Mesodermal cell (in vitro differentiated cells): ENCODE results near the gene ACSL5.
A peak's percentile ranks its signal among the peaks of the same experiment; 100 is the strongest.

Experiments
- H3K27ac ChIP-seq: 2 replicates; pipeline ENCODE4 v1.7.0; 2013; ENCODE audit warnings: mild to moderate bottlenecking, low read depth, low read length, moderate library complexity; ENCODE audit not compliant: severe bottlenecking
- H3K36me3 ChIP-seq: 2 replicates; pipeline ENCODE4 v1.7.1; 2013; ENCODE audit warnings: mild to moderate bottlenecking, low read length, moderate library complexity; ENCODE audit not compliant: control insufficient read depth, insufficient read depth
- H3K4me1 ChIP-seq: one replicate; pipeline ENCODE4 v1.7.1; 2013; ENCODE audit warnings: mild to moderate bottlenecking, low read length; ENCODE audit not compliant: insufficient read depth, control insufficient read depth, poor library complexity, severe bottlenecking
- H3K4me3 ChIP-seq: 2 replicates; pipeline ENCODE4 v1.7.0; 2013; ENCODE audit warnings: low read length, control low read depth, mild to moderate bottlenecking; ENCODE audit not compliant: insufficient read depth, poor library complexity, severe bottlenecking; ENCODE audit errors: extremely low read depth
- H3K9me3 ChIP-seq: 2 replicates; pipeline ENCODE4 v1.7.1; 2013; ENCODE audit warnings: mild to moderate bottlenecking, low read length, moderate library complexity; ENCODE audit not compliant: control insufficient read depth
- WGBS, 2 experiments: methylation state at CpG; one replicate each; pipeline ENCODE4 v1.1.5; 2013; ENCODE audit warnings: missing lambda C conversion rate in 2 of 2; ENCODE audit not compliant: insufficient coverage in 2 of 2; 5-methylcytosine and 5-hydroxymethylcytosine counted together

Gene ACSL5

DNA sequence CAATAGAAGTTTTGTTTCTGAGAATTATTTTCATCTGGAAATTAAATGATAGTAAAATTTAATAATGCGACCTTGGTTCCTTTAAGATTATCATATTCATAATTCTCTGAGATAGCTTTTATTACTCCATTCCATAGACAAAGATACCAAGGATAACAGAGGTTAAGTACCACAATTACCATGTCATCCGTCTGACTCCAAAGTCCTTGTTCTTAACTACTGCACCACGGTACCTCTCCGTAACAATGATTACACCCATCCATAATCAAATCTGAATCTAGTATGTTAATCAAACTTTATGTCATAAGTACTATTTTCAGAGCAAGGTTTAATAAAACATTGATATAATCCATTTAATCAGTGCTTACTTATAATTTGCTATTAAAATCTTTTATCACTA is 64.4 kb downstream of the ACSL5 start:
- WGBS, 2 experiments = 100% methylated on average over 1 of the region's 4 CpGs
- no peaks in the 10 kb centered on the region for H3K4me1 ChIP-seq
- H3K36me3 ChIP-seq = peaks cover 69% of the 10 kb centered on the region
- no peak overlapping the region for H3K27ac ChIP-seq
- H3K9me3 ChIP-seq = no peaks in the 10 kb centered on the region
- no peak overlapping the region for H3K4me3 ChIP-seq

DNA sequence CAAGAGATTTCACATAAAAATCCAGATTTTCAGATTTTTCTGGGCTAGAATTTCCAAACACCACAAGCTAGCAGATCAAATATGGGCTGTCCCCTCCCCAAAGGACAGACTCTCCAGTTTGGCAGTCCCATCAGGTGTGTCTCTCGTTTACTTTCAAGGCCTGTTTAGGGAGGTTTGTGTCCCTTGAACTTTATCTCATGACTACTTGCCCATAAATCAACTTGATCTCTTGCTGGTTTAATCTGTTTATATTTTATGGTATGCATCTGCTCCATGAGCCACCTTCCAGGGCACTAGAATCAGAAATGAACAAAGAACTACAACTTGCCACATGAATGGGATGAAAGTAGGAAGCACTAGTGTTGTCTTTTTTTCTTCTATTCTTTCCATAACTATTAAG is 67.6 kb downstream of the ACSL5 start:
- WGBS, 2 experiments = 80% methylated on average over 1 of the region's 1 CpG; no CpG with 5 or more reads in 1 of the 2 experiments
- Histone ChIP-seq H3K4me3 (no peak overlapping the region), H3K27ac (no peak overlapping the region), H3K4me1 (peaks cover 4% of the 10 kb centered on the region), H3K9me3 (no peaks in the 10 kb centered on the region), H3K36me3 (peaks cover 75% of the 10 kb centered on the region)

DNA sequence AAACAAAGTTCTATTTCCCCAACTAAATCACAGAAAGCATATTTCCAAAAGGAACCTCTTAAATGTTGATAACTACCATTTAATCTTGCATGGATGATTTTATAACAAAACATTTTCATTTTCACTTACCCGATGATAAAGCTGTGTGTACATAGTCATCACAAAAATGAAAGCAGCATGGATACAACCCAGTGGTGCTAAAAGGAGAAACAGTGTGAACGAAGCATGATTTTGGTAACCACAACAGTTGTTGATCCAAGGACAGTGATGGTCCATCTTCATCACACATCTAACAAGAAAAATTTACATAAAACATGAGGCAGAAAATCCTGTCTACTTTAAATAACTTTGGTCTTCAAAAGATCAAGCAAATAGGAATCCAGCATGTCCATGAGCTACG is 68.1 kb downstream of the ACSL5 start:
- Histone ChIP-seq H3K9me3 (no peaks in the 10 kb centered on the region), H3K36me3 (peaks cover 69% of the 10 kb centered on the region), H3K4me3 (no peak overlapping the region), H3K27ac (no peak overlapping the region), H3K4me1 (peaks cover 4% of the 10 kb centered on the region)
- WGBS, 2 experiments = 80% methylated on average over 1 of the region's 3 CpGs

DNA sequence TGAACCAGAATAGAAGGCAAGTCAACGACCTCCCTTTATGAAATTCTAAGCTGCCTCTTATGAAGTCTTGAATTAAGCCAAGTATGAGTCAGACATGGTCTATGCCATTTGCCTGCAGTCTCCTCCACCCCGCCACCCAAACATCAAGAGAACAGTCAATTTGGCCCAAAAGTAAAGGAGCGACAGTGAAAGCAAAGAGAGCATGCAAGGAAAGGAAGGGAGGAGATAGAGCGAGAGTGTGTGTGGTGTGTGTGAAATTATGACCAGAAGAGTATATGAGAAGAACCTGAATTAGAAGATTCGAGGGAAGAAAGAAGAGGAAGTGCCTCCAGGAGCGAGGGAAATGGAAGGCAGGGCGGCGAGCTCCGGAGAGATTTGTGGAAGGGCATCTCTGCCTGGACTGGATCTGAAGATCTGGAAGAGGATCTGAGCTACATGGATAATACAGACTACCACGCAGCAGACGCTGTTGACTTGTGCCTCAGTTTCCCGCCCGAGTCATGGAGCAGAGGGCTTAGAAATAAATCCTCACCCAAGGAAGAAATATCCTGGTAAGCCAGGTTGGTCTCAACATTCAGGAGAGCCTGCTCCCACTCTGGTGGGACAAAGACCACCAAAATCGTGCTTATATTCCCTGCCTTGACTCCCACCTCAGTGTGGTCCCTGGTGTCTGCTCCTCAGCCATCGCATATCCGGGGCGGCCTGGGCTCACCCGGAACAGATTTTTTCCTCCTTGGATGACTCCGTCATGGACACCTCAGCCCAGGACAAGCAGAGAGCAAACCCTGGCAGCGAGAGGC is 72.3 kb downstream of the ACSL5 start:
- peak overlapping the region; percentile 87 for H3K4me3 ChIP-seq
- WGBS, 2 experiments = 2 to 3% methylated on average over 17 to 19 of the region's 20 CpGs
- H3K4me1 ChIP-seq = peaks cover 4% of the 10 kb centered on the region
- H3K27ac ChIP-seq = peak overlapping the region; percentile 10
- H3K36me3 ChIP-seq = peaks cover 52% of the 10 kb centered on the region
- no peaks in the 10 kb centered on the region for H3K9me3 ChIP-seq

DNA sequence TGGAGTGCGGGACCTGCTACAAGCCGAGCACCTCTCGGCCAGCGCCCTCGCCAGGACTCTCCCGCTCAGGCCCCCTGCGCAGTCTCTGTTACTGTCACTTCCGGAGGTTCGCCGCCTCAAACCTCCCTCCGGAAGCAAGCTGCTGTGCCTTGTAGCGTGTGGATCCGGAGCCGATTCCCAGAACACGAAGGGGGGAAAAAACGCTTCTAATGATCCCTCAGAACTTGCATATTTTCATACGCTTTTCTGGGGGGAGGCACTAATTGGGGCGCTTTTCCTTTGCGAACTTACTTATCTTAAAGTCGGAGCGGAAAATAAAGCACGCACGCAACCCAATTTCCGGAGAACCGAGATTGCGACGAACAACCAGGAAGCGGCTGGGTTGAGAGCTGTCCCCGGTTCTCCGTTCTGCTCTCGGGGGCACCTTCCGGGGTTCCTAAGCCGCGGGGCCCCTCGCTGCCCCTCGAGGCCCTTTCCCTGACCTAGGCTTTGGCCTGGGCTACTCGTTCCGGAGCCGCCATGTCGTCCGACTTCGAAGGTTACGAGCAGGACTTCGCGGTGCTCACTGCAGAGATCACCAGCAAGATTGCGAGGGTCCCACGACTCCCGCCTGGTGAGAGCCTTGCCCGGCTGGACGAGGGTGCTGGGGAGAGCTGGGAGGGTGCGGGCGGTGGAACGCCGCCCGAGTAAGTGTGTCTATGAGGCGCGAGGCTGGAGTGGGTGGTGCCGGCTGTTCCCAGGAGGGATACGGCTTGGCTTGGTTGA is 73.1 kb downstream of the ACSL5 start, which contains the start of the genes VTI1A and ZDHHC6:
VTI1A (plus strand) TSS at position 361 of the 765 bp plus-strand sequence; CDS start at position 520, 159 bp downstream.
ZDHHC6 (minus strand) TSS at position 60 of the 765 bp plus-strand sequence. CDS start 1,478 bp downstream, outside the sequence.
- Histone ChIP-seq H3K4me1 (peaks cover 4% of the 10 kb centered on the region), H3K4me3 (peak within 1 kb of the TSS; percentile 87), H3K36me3 (peaks cover 50% of the 10 kb centered on the region), H3K9me3 (no peaks in the 10 kb centered on the region), H3K27ac (peak within 1 kb of the TSS; percentile 91)
- 0% methylated on average over 49 to 54 of the region's 59 CpGs for WGBS, 2 experiments

DNA sequence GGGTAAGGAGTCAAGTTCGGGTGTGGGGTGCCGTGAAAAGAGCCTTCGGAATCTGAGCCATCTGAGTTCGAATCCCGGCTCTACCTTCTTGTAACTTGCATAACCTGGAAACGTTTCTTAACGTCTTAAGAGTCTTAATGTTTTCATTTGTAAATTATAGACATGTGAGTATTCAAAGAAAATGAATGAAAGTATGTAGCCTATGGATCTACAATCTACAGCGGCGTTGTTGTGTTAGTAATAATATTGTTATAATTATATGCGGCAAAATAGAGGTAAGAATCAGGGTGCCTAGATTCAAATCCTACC is 73.7 kb downstream of the ACSL5 start:
- Histone ChIP-seq H3K36me3 (peaks cover 44% of the 10 kb centered on the region), H3K27ac (peak overlapping the region; percentile 91), H3K4me3 (peak overlapping the region; percentile 87), H3K9me3 (no peaks in the 10 kb centered on the region), H3K4me1 (peaks cover 4% of the 10 kb centered on the region)
- WGBS, 2 experiments = 0 to 3% methylated on average over 3 to 6 of the region's 10 CpGs

DNA sequence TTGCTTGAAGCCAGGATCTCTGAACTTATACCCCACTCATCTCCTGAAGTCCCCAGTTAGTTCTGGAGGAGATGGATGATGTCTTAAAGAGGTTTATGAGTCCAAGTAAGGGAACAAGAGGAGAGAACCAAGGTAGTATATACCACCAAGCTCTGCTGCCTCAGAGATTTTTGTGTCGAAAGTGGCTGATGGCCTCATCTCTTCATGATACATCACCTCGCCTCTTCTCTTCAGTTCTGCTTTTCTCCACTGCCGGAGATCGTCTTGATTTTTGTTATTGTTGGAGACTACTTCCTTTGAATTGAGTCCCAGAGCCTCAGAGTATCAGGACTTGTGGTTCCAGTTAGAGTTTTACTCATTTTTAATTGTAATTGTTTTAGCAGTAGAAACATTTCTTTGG is 75.0 kb downstream of the ACSL5 start:
- peaks cover 5% of the 10 kb centered on the region for H3K9me3 ChIP-seq
- H3K27ac ChIP-seq = no peak overlapping the region
- H3K4me3 ChIP-seq = no peak overlapping the region
- peaks cover 4% of the 10 kb centered on the region for H3K4me1 ChIP-seq
- 100% methylated on average over 2 of the region's 4 CpGs; no CpG with 5 or more reads in 1 of the 2 experiments for WGBS, 2 experiments
- H3K36me3 ChIP-seq = peaks cover 35% of the 10 kb centered on the region

DNA sequence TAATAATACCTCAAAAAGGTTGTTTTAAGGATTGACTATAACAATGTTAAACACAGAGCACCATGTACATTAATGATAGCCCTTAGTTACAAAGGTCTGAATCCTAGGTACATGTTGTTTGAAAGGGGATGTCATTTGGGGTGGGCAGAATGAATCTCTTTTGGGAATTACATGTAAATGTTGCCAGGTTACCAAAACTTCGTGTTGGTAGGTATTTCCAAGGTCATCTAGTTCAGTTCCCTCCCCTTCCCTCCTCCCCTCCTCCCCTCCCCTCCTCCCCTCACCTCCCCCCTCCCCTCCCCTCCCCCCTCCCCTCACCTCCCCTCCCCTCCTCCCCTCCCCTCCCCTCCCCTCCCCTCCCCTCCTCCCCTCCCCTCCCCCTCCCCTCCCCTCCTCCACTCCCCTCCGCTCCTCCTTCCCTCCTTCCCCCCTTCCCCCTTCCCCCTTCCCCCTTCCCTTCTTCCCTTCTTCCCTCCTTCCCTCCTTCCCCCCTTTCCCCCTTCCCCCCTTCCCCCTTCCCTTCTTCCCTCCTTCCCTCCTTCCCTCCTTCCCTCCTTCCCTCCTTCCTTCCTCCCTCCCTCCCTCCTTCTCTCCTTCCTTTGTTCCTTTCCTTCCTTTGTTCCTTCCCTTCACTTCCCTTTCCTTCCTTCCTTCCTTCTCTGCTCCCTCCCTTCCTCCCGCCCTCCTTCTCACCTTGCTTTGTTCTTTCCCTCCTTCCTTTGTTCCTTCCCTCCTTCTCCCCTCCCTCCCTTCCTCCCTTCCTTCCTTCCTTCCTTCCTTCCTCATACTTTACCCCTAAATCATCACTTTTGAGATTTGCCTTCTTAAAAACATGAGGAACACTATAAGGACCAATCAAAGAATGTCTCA is 81.2 kb downstream of the ACSL5 start:
- Histone ChIP-seq H3K4me3 (no peak overlapping the region), H3K27ac (no peak overlapping the region), H3K9me3 (peaks cover 8% of the 10 kb centered on the region), H3K36me3 (peaks cover 9% of the 10 kb centered on the region), H3K4me1 (no peaks in the 10 kb centered on the region)
- 83 to 95% methylated on average over 1 of the region's 3 CpGs for WGBS, 2 experiments

DNA sequence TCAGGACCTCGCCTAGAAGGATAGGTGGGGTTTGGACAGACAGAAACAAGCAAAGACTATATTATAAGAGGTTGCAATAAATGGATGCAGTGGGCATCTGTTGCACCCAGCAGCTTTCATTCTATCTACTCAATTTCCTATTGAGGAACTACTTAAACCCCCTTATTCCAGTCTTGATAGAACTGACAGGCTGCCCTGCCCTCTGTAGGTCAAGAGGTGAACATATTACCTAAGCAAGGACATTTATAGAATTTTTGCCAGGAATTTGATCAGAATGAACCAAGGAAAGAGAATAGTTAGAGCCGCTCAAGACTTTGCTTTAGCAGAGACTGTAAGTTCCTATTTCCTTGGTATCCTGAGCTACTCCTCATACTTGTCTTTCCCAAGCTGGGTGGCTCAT is 82.6 kb downstream of the ACSL5 start:
- Histone ChIP-seq H3K9me3 (peaks cover 8% of the 10 kb centered on the region), H3K36me3 (peaks cover 7% of the 10 kb centered on the region), H3K27ac (no peak overlapping the region), H3K4me1 (no peaks in the 10 kb centered on the region), H3K4me3 (no peak overlapping the region)
- 94 to 100% methylated on average over 1 of the region's 2 CpGs for WGBS, 2 experiments

DNA sequence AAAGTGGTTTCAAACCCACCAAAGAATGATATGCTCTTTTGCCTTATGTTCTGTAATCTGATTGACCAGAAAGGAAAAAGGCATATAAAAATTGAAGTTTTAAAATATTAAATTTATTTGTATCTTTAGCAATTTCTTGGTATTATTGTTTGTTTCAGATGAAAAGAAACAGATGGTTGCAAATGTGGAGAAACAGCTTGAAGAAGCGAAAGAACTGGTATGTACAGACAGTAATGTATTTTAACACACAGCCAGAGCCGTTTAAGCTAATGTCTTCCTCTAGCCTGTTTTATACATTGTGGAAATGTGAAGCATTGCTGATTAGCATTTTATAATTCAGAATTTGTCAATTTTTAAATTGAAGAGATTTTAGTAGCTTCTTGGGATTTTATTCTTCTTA is 86.5 kb downstream of the ACSL5 start:
- WGBS, 2 experiments = 100% methylated on average over 1 of the region's 2 CpGs
- H3K27ac ChIP-seq = no peak overlapping the region
- H3K9me3 ChIP-seq = no peaks in the 10 kb centered on the region

More for the DNA sequence above, 86.5 kb downstream of the ACSL5 start:
- H3K4me1 ChIP-seq = no peaks in the 10 kb centered on the region
- peaks cover 33% of the 10 kb centered on the region for H3K36me3 ChIP-seq
- H3K4me3 ChIP-seq = no peak overlapping the region
